GM19240 (cell line): Measurements from ENCODE around the gene DENND1C.

Experiments
- DNase-seq: peaks from one replicate; pipeline ENCODE4 v3.0.0; 2011; ENCODE audit warnings: low spot score; ENCODE audit not compliant: insufficient read length

The DENND1C gene, protein sequence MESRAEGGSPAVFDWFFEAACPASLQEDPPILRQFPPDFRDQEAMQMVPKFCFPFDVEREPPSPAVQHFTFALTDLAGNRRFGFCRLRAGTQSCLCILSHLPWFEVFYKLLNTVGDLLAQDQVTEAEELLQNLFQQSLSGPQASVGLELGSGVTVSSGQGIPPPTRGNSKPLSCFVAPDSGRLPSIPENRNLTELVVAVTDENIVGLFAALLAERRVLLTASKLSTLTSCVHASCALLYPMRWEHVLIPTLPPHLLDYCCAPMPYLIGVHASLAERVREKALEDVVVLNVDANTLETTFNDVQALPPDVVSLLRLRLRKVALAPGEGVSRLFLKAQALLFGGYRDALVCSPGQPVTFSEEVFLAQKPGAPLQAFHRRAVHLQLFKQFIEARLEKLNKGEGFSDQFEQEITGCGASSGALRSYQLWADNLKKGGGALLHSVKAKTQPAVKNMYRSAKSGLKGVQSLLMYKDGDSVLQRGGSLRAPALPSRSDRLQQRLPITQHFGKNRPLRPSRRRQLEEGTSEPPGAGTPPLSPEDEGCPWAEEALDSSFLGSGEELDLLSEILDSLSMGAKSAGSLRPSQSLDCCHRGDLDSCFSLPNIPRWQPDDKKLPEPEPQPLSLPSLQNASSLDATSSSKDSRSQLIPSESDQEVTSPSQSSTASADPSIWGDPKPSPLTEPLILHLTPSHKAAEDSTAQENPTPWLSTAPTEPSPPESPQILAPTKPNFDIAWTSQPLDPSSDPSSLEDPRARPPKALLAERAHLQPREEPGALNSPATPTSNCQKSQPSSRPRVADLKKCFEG

DNA sequence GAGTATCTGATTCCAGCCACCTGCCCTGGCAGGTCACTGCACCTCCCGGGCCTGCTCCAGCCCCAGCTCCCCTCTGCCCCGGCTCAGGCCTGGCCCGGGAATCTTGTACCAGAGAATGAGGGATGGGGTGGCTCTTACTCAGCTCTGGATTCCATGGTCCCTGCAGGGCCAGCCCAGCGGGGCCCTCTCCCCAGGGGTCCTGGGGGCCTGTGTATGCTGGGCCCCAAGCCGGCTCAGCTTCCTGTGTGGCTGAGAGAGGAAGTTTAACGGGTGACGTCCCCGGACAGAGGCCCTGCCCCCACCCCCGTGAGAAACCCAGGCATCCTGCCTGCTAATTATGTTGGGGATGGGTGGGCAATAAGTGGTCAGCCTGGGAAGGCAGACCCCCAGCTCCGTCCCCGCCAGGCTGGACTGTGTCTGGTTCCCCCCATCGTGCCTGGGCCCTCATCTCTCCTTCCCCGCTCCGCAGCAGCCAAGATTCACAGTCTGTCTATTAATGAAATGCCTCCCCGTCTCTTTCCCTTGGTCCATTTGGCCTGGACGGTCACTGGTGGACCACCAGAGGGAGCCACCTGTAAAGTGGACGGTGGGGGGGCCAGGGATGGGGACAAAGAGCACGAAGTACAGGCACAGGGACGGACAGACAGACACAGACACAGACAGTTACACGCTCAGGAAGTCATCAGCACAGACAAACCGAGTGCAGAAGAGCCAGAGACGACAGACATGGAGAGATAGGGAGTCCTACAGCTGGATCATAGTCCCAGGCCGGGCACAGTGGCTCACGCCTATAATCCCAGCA is at the start of gene DENND1C:
Gene DENND1C, minus strand, starts transcription at position 247 of the 802 bp plus-strand sequence. Its CDS starts 92 bp downstream, at position 155.
- peak; percentile 65 for DNase-seq

DNA sequence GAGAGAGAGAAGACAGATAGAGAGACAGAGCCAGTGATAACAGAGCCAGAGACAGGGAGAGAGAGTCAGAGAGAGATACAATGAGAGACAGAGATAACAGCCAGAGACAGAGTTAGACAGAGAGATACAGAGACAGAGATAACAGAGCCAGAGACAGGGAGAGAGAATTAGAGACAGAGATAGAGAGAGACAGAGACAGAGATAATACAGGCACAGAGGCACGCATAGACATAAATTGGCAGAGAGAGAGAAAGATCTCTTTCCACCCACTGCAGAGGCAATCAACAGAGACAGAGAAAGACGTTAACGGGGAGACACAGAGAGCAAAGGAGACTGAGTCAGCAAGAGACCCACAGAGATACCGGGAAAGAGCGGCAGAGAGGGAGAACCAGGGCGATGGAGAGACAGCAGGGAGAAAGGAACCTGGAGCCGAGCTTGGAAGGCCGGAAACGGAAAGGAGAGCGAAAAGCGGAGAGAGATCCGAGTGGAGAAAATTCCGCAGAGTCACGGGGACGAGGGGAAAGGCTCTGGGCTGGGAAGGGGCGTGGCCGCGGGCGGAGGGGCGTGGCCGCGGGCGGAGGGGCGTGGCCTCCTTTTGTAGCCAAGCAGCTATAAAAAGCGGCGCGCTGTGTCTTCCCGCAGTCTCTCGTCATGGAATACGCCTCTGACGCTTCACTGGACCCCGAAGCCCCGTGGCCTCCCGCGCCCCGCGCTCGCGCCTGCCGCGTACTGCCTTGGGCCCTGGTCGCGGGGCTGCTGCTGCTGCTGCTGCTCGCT is 49.0 kb upstream of the DENND1C start, which contains the start of gene TNFSF9:
Gene TNFSF9, plus strand, starts transcription at position 641 of the 777 bp plus-strand sequence. Its CDS starts 11 bp downstream, at position 652.
- DNase-seq, result no peak

DNA sequence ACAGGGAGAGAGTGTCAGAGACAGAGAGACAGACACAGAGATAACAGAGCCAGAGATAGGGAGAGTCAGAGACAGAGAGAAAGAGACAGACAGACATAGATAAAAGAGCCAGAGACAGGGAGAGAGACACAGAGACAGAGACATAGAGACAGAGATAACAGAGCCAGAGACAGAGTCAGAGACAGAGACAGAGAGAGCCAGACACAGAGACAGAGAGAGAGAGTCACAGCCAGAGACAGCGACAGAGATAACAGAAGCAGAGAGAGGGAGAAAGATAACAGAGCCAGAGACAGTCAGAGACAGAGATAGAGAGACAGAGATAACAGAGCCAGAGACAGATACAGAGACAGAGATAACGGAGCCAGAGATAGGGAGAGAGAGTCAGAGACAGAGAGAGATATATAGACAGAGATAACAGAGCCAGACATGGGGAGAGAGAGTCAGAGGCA is 48.4 kb upstream of the DENND1C start:
- DNase-seq, result no peak

DNA sequence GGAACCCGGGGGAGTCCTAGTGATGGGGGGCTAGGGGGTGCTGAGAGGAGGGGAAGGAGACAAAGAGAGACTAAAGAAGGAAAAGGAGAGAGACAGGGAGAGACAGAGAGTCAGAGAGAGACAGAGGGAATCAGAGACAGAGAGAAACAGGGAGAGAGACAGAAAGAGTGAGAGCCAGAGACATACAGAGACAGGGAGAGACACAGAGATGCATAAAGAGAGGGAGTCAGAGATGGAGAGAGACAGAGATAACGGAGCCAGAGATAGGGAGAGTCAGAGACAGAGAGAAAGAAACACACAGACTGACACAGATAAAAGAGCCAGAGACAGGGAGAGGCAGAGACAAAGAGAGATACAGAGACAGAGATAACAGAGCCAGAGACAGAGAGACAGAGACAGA is 47.8 kb upstream of the DENND1C start:
- DNase-seq, result no peak

DNA sequence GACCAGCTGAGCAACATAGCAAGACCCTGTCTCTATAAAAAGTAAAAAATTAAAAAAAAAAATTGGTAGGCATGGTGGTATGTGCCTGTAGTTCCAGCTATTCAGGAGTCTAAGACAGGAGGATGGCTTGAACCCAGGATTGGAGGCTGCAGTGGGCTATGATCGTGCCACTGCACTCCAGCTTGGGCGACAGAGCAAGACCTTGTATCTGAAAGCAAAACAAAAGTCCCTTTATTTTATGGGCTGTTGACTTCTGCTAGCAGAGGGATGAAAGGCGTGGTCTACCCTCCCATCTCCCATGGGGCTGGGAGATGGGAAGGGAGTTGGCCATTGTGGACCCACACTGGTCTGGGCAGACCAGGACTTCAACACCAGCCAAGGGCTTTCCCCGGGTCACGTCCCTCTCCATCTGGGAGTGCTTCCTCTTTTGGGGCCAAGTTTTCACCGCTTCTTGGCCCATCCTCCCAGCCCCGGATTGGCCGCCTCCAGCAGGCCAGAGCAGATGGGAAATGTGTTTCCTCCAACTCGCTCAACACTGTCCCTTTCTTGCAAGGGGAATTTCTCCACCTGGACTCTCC is 47.0 kb upstream of the DENND1C start:
- no peak for DNase-seq

DNA sequence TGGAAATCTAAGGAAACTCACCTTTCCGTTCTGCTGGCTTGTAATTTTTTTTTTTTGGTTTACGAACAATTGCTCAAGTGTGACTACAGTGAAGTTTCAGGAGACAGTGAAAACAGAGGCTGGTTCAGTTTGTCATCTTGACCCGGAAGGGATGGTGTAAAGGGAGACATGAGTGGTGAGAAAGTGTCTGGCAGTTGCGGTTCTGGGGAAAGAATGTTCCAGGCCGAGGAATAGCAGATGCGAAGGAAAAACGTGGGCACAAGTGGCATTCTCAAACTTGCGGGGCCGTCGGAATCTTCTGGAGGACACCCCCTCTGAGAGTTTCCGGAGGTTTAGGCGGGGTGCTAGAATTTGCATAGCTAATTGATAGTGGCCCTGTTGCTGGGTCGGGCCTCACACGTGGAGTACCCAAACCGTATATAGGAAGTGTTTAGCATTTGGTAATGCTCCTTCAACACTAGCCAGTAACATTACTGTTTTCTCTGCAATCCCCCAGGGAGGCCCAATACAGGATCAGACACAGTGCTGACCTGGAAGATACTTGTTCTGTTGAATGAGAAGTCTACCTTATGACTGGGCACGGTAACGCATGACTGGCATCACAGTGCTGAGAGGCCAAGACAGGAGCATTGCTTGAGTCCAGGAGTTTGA is 46.4 kb upstream of the DENND1C start:
- peak; percentile 69 for DNase-seq

DNA sequence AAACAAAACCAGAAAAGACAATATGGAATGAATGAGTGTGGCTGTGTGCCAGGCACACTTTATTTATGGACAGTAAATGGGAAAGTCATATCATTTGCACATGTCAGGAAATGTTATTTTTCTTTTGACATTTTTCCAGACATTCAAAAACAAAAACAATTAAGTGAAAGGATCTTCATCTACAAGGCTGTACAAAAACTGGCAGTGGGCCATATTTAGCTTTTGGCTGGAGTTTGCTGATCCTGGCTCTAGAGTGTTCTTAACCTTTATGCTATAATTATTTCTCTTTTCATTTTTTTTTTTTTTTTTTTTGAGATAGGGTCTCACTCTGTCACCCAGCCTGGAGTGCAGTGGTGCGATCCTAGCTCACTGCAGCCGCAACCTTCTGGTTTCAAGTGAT is 42.7 kb upstream of the DENND1C start:
- DNase-seq, result no peak

DNA sequence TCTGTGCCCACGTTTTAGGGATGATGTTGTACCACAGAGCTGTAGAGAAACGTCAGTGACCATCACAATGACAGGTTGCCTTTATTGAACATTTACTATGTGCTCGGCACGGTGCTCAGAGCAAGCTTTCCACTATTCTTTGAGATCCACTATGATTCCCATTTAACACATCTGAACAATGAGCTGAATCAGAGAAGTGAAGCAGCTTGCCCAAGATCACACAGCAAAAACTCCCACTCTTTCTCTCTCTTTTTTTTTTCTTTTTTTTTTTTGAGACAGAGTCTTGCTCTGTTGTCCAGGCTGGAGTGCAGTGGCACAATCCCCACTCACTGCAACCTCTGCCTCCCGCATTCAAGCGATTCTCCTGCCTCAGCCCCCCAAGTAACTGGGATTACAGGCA is 41.1 kb upstream of the DENND1C start:
- no peak for DNase-seq

DNA sequence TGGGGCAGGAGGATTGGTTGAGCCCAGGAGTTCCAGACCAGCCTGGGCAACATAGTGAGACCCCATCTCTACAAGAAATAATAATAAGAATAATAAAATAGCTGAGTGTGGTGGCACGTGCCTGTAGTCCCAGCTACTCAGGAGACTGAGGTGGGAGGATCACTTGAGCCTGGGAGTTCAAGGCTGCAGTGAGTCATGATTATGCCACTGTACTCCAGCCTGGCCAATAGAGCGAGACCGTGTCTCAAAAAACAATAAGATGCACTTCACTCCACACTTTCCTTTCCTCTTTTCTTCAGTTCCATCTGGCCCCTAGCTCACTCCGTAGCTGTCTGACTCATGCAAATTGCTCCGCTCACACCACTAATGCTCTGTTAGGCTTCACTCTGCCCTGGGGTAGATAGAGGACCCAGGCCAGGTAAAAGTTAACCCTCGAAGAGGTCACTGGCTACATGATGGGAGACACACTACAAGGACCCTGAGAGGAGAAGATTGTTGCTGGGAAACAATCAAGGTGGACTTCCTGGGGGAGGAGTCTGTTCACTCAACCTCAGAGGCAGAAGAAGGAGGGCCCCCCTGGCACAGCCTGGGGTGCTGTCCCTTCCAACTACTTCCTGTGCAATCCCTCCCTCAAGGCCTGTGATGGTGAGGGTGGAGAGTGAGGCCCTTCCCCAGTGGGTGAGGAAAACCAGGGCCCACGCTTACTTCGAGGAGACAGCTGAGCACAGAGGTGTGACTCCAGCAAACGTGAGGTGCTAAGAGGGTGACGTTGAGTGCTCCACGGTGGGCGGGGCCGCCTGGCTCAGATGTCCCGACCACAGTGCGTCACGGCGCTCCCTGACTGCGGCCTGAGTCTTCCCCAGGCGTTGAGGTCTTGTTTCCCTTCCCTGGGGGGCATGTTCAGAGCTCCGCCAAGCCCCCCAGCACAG is 40.4 kb upstream of the DENND1C start:
- no peak for DNase-seq

DNA sequence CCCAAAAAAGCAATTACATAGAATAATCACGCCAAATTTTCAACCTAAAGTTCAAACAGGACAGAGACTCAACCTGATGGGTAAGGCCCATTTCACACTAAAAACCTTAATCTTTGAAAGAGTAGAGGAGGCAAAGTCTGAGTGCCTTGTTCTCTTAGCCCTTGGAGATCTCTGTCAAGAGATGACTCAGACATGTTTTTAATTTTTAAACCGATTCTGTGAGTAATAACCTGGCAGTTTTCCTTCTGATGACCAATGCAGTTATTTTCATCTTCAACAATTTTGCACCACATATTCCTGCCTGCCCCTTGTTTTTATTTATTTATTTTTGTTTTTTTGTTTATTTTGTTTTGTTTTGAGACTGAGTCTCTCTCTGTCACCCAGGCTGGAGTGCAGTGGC is 37.7 kb upstream of the DENND1C start:
- no peak for DNase-seq

DNA sequence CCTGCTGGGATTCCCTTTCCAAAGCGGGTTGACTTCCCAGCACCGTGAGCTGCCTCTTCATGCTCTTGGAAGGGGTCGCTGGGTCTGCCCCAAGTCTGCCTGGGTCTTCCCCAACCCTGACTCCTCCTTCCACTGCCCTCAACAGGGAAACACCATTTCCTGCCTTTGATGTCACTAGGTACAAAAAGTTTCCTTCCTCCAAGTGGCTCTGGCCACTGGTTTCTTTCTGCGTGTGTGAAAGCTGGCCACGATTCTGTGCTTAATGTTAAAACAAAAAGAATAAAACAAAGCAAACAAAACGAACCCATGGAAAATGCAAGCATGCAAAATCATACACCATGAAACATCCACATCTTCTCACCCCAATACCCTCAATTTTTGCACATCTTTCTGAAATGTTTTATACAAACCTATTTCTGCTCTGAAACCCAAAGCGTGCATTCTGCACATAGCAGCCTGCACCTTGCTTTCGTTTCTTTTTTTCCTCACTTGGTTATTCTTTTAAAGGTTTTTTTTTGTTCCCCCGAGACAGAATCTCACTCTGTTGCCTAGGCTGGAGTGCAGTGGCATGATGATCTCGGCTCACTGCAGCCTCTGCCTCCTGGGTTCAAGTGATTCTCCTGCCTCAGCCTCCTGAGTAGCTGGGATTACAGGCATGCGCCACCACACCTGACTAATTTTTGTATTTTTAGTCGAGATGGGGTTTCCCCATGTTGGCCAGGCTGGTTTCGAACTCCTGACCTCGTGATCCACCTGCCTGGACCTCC is 36.7 kb upstream of the DENND1C start:
- no peak for DNase-seq

DNA sequence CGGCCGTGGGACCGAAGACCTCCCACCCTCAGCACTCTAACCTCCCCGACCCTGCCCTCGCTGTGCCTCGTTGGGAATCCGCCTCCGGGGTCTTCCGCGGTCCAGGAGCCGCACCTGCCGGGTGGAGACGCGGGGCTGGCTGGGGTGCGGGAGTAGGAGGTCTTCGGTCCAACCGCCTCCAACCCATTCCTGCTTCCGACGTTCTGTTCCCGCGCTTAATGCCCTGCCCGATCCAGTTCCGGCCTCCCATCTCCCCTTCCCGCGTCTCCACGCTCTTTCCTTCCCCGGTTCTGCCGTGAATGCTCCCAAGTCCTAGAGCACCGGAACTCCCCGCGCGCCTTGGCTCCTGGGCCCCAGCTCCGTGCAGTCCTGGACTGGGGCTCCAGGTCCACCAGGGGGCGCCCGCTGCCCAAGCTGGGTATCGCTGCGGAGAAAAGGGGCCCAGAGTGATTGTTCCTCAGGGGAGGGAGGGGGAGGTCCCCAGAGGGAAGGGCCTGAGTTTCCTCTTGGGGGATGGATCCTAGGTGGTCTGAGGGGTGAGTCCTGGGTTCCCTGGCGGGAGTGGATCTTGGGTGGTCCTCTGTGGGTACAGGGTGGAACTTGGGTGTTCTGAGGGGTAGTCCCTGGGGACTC is 35.2 kb upstream of the DENND1C start:
- DNase-seq, result peak; percentile 58

DNA sequence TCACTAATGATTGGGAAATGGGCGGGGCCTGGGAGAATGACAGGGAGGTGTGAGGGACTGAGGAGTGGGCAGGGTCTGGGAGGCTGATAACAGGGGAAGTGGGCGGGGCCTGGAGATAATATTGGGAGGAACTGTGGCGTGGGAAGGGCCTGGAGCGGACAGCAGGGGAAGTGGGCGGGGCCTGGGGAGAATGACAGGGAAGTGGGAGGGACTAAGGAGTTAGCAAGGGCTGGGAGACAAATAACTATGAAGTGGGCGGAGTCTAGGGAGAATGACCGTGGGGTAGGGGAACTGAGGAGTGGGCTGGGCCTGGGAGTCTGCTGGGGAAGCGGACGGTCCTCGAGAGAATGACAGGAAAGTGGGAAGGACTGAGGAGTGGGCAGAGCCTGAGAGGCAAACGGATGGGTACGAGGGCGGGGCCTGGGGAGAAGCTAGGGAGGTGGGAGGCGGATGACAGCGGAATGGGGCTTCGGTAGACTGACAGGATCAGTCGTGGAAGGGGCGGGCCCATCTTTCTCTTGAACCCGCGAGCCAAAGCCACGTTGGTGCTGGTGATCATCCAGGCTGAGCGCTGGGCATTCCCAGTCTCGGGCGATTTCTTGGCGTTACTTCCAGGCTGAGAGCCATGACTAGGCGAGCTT is 34.6 kb upstream of the DENND1C start:
- DNase-seq, result peak; percentile 84

DNA sequence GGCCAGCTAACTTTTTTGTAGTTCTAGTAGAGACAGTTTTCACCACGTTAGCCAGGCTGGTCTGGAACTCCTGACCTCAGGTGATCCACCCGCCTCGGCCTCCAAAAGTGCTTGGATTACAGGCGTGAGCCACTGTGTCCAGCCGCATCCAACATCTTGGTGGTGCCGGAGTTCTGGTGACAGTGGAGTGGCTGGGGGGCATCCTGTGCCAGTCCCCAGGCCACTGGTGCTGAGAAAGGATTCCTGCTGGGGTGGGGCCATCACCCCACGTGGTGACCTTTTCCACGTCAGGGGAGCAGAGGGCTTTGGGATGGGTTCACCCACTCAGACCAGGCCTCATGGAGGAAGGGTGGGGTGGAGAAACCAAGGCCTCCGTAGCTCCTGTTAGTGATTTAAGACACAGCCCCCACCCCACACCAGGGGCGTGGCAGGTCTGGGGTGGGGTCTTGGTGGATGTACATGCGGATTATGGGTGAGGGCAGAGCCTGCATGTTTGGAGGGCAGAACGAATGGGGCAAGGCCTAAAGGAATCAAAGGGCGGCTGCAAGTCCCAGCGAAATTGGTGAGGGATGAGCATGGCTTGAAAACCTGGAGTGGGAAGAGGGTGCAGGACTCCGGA is 33.4 kb upstream of the DENND1C start:
- DNase-seq, result no peak

DNA sequence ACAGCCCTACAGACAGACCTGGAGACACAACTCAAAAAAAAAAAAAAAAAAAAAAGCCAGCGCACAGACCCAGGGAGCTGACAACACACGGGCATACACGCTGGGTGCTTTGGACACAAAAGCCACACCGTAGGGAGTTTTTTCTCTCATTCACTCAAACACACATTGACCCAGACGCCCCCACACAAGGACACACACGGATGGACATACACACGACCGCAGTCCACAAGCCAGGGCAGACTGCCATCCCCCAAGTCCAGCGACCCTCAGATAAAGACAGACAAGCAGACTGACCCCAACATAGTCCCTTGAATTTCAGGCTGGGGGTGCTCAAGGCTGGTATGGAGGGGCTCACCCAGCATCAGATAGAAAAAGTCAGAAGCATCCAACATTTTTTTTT is 32.5 kb upstream of the DENND1C start:
- DNase-seq, result no peak

DNA sequence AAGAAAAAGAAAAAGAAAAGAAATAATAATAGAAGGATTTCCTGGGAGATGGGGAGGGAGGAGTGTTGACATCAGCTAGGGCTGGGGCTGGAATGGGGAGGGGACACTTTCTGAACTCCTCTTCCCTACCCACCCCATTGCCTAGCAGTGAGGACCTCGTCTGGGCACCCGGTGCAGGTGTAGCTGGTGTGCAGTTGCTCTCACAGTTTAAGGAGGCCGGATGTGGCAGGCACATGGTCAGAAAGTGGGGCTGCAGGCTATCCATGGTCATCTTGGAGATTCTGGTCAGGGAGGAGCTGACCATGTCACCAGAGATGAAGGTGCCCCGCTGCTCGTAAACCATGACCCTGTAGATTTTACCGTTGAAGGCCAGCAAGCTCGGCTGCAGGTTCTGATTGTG is 29.0 kb upstream of the DENND1C start:
- no peak for DNase-seq
